Kidney epithelial cell (primary cell): ENCODE data around the gene PPL. TPM values are rescaled to one million over a fixed set of nuclear protein-coding genes. Genes with fewer than 3 reads are reported as not detected.

ENCODE experiments used
- DNase-seq: peaks from one replicate; pipeline ENCODE4 v3.0.0-alpha.2; 2010; ENCODE audit warnings: low read depth
- H3K27me3 ChIP-seq: 2 replicates; pipeline ENCODE4 v1.6.0; 2011; ENCODE audit warnings: low read length; ENCODE audit not compliant: control insufficient read depth, insufficient read depth
- H3K36me3 ChIP-seq: 2 replicates; pipeline ENCODE4 v1.5.1; 2011; ENCODE audit warnings: low read length; ENCODE audit not compliant: control insufficient read depth, insufficient read depth
- H3K4me3 ChIP-seq: 2 replicates; pipeline ENCODE4 v1.5.1; 2011; ENCODE audit warnings: low read depth, mild to moderate bottlenecking, control low read depth, low read length
- CTCF ChIP-seq: IDR thresholded peaks from 2 replicates; pipeline ENCODE4 v1.5.1; 2011; ENCODE audit warnings: mild to moderate bottlenecking, moderate library complexity, low read length, control low read depth, inconsistent platforms; ENCODE audit not compliant: insufficient read depth, poor library complexity, severe bottlenecking
- total RNA-seq: library from RNA; depleted of rRNA; stranded (reverse); fragments of >200 nt; gene quantifications from 2 replicates; pipeline ENCODE4 v1.2.3, GENCODE V29; 2015

PPL gene
- total RNA-seq, 1 donor from 2014 or later = 26.5 TPM

GRCh38 chr16:4913130-4913773 lies 23.7 kb downstream of the PPL start:
- no peak for TF ChIP-seq CTCF
- H3K36me3 ChIP-seq = no peaks in the 10 kb centered on the region
- DNase-seq = no peak
- no peak overlapping the region for H3K4me3 ChIP-seq
- no peaks in the 10 kb centered on the region for H3K27me3 ChIP-seq

DNA sequence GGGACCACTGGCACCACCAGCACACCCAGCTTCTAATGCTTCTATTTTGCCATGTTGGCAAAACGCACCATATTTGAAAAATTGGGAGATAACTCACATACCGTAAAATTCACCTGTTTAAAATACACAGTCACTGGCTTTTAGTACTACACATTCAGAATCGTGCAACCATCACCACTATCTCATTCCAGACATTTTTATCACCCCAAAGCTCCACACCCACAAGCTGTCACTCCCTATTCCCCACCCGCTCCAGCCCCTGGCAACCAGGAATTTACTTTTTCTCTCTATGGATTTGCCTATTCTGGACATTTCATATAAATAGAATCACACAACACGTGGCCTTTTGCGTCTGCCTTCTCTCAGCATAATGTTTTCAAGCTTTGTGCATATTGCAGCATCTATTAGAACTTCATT lies 25.0 kb downstream of the PPL start:
- Histone ChIP-seq H3K4me3 (no peak overlapping the region), H3K27me3 (no peaks in the 10 kb centered on the region), H3K36me3 (no peaks in the 10 kb centered on the region)
- no peak for DNase-seq
- no peak for TF ChIP-seq CTCF

- H3K4me3 ChIP-seq = no peak overlapping the region
- no peak for DNase-seq
- TF ChIP-seq CTCF = no peak
- H3K36me3 ChIP-seq = no peaks in the 10 kb centered on the region
- H3K27me3 ChIP-seq = no peaks in the 10 kb centered on the region
Observed at GRCh38 chr16:4910828-4911227, 26.1 kb downstream of the PPL start.

DNA sequence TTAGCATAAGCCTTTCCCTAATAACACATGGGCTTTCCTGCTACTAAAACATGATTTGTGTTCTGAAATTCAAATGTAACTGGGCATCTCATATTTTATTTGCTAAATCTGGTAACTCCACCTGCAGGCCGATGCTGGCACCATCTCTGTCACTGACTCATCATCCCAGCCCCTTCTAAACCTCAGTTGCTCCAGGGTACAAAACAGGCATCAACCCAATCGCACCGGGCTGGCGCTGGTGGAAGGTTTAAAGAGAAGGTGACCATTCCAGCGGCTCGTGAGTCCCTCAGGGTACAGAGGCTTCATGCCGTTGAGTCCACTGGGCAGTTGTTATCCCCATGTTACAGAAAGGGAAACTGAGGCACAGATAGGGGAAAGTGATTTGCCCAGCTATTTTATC lies 27.1 kb downstream of the PPL start:
- TF ChIP-seq CTCF = no peak
- DNase-seq = no peak
- Histone ChIP-seq H3K4me3 (no peak overlapping the region), H3K27me3 (no peaks in the 10 kb centered on the region), H3K36me3 (no peaks in the 10 kb centered on the region)

GRCh38 chr16:4908854-4909401 lies 28.0 kb downstream of the PPL start:
- TF ChIP-seq CTCF = no peak
- Histone ChIP-seq H3K36me3 (no peaks in the 10 kb centered on the region), H3K4me3 (no peak overlapping the region), H3K27me3 (no peaks in the 10 kb centered on the region)
- DNase-seq = no peak

DNA sequence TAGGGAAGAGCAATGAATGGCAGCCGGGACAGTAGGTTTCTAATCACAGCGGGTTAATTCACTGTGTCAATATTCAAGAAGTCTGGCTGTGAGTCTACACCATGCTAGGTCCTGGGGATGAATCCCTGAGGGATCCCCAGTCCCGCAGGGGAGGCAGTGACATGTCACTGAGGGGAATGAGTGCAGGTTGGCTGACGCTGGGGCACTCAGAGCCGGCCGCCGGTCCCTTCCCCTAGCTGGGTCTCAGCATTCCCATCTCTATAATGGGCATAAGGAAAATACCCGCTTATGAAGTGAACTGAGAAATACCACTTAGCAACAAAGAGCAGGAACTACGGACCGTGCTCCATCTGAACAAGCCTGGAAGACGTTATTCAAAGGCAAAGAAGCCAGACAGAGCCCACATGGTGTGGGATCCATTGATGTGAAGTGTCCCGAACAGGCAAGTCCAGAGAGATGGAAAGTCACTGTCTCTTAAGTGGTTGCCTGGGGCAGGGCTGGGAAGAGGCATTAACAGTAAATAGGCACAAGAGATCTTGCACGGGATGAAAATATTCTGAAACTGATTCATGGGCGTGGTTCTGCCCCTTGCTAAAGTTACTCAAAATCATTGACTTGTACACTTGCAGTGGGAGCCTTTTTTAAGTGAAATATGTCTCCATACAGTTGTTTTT lies 31.9 kb downstream of the PPL start:
- Histone ChIP-seq H3K27me3 (no peaks in the 10 kb centered on the region), H3K36me3 (no peaks in the 10 kb centered on the region), H3K4me3 (no peak overlapping the region)
- no peak for TF ChIP-seq CTCF
- no peak for DNase-seq
